Femur (tissue), 1 donor: ENCODE results near the gene TWIST2.

Experiments used
- DNase-seq: peaks from one replicate; pipeline ENCODE4 v3.0.0-alpha.2; 2017

Gene TWIST2

DNA sequence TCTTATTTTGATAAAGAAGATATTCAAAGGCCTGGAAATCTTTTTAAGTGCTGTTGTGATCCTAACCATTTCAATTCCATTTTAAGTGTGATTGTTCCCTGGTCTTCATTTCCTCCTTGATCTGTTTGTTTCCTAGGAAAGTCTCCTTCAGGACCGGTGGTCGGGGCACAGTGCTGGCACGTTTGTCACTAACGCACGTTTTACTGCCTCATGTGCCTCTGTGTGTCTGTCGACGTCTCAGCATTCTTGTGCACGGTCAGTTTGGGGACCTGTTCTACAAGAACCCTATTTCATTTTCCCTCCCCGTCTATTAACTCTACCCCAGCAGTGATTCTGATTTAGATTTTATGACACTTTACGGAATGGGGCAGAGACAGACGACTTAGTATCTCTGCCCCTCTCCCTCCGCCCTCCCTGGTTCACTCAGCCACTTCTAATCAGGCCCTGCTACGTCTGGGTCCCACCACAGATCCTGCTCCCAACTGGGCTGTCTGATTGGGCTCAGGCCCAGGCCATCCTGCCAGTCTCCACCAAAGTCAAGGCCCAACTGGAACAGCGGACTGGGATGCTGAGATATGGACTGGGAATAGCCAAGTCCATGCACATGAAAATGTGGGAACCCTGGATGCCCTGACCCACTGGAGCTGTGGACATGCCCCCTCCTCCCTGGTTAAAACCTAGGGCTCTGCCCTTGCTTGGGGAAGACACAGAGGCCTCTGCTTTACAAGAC, 95.6 kb downstream of the TWIST2 start:
- DNase-seq = no peak

- DNase-seq = peak; percentile 24
Measured at GRCh38 chr2:238945433-238946150, 97.7 kb downstream of the TWIST2 start.

DNA sequence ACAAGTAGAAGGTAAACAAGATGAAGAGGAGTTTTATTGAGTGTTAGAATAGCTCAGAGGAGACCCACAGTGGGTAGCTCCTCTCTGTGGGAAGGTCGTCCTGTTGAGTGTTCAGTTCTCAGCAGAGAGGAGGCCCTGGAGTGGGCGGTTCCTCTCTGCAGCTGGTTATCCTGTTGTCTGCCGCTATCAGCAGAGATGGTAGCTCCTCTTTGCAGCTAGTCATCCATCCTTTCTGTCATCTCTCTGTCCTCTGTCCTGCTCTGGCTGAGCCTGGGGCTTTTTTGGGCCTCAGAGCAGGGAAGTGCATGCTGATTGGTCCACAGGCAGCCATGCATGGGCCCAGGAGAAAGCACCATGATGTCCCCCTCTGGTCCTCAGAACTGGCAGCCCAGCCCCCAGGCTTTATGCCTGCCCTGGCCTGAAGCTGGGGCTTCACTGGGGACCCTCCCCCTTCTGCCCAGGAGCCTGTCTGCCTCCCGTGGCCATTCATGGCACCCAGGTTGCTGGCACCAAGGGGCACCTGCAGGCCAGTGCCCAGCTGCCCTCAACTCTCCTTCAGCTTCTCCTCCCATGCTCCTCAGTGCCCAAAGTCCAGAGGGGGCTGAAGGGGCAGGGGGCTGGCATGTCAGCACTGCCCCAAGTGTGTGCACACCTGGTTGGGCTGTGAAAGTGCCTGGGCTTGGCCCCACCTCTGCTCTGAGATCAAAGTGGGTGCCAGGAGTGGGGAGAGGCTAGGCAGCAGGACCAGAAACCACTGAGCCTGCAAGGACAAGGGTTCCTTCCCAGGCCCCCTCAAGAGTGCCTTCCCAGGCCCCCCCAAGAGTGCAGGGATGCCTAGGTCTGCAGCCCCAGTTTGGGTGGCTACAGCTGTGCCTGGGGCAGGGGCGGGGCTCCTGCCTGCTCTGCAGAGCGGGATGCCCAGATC, 98.7 kb downstream of the TWIST2 start:
- no peak for DNase-seq

- DNase-seq = no peak
Measured at GRCh38 chr2:238947243-238947760, 99.4 kb downstream of the TWIST2 start.

- peak; percentile 46 for DNase-seq
Measured at GRCh38 chr2:238947920-238948710, 100.2 kb downstream of the TWIST2 start.

DNA sequence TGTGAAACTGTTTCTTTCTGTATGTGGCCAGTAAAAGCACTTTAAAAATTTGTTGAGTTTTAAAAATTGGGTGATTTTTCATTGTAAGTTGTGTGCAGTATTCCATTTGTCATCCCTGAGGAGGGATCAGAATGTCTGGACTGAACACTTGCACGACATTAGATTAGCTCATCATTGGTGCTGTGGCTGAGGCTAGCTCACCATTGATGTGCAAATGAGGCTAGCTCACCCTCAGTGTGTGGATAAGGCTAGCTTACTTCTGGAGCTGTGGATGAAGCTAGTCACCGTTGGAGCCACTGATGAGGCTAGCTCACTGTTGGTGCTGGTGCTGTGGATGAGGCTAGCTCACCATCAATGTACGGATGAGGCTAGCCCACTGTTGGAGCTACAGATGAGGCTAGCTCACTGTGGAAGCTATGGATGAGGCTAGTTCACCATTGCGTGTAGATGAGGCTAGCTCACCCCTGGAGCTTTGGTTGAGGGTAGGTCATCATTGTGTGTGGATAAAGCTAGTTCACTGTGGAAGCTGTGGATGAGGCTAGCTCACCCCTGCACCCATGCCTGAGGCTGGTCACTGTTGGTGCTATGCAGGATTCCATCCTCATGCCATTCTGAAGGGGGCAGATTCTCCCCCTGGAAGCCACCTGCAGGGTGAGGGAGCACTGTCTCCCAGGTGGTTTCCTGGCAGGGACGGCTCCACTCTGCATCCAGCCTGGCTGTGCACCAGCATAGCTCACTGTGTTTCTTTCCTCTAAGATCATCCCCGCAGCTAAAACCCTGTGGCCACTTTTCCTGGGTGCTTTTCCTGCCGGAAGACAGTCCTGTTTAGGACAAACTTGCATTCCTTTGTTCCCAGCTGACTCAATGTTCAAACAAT, 101.1 kb downstream of the TWIST2 start:
- no peak for DNase-seq

DNA sequence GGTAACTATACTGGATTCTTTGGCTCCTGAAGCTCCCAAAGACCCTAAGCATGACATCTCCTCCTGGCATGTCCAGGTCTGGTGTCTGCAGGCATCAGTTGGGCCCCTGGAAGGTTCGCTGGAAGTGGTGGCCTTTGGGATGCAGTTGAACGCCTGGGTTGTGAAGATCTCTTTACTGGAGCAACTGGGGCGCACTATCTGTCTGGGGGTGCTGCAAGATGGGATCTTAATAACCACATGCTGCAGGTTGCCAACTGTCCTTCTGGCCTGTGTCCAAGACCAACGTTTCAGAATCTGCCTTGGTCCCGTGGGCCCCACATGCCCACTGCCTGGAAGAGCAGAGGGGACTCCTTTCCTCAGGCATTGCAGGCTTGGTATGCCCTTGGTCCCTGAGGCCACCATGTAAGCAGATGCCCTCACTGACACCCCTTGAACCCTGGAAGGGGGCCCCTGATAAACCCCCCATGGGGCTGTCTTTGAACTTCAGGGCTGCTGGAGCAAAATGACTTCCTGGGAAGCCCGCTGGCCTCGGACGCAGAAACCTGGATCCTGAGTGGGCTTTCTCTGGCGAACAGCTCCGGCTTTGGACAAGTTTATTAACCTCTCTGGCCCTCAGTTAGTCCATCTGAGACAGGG, 101.9 kb downstream of the TWIST2 start:
- DNase-seq = peak; percentile 9

DNA sequence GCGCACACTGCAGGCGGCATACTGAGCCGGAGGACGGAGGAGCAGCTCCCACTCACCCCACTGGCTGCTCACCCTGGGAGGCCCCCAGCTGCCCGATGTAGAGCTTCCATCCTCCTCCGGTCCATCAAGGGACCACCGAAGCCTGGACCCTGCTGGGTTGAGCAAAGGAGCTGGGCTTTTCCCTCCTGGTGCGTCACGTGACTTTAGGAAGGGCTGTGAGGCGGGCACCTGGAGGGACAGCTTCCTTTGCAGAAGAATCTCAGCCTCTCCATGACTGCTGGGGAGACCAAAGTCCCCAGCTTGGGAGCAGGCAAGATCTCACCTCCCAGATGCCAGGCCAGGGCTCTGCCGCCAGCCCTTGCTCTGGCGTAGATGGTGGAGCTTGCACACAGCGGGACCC, 102.7 kb downstream of the TWIST2 start:
- DNase-seq = no peak

GRCh38 chr2:238952261-238952919, 104.5 kb downstream of the TWIST2 start:
- DNase-seq = no peak

- DNase-seq = no peak
Measured at GRCh38 chr2:238954841-238955591, 107.1 kb downstream of the TWIST2 start.

GRCh38 chr2:238955648-238956531, 108.0 kb downstream of the TWIST2 start:
- DNase-seq = no peak

DNA sequence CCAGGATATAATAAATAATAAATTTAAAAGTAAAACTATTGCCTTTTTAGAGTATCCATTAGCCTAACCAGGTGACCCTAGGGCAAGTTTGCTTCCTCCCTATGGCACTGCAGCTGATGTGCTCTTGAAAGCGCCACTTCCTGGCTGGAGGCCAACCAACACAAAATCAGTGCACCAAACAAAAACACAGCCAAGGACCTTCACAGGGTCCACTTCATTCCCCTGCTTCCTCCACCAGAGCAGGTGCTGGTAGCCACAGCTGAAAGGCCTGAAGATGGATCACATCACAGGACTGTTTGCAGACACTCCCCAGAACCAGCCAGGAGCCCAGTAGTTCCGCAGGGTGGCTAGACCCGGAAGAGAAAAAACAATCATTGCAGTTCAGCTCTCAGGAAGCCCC, 108.8 kb downstream of the TWIST2 start:
- DNase-seq = no peak
